Activated B cell treated with CpG ODN at 0.5 μM for 24 hours (primary cell): ENCODE measurements around the gene CLCN2. TPM values are rescaled to one million over a fixed set of nuclear protein-coding genes. Genes with fewer than 3 reads are reported as not detected.
A peak's percentile ranks its signal among the peaks of the same experiment; 100 is the strongest.

Experiments used
- ATAC-seq: fragments of 200-7000 bp; cut with Tn5 transposase; one replicate; pipeline ENCODE4 v1.10.0; 2021; ENCODE audit warnings: low read depth, mild to moderate bottlenecking, moderate library complexity
- CTCF ChIA-PET: fragments of 350-600 bp; sonication (Branson Sonifier 250); formaldehyde crosslinking; loops from one replicate; lab custom pipeline; 2021; ENCODE audit warnings: antibody characterized with exemption; lab: Charles Lee
- POLR2A ChIA-PET: fragments of 350-600 bp; sonication (Branson Sonifier 250); formaldehyde crosslinking; loops from one replicate; lab custom pipeline; 2021; ENCODE audit warnings: antibody characterized with exemption; lab: Charles Lee
- DNase-seq: peaks from one replicate; pipeline ENCODE4 v3.0.0; 2022
- H3K27ac Mint-ChIP-seq: one replicate; pipeline ENCODE4 v1.8.0; 2020; ENCODE audit warnings: mixed read lengths
- H3K27me3 Mint-ChIP-seq: one replicate; pipeline ENCODE4 v1.8.0; 2021; ENCODE audit warnings: mixed read lengths
- H3K36me3 Mint-ChIP-seq: one replicate; pipeline ENCODE4 v1.8.0; 2021; ENCODE audit warnings: low read depth, mixed read lengths
- H3K4me1 Mint-ChIP-seq: one replicate; pipeline ENCODE4 v1.8.0; 2021; ENCODE audit warnings: mixed read lengths
- H3K4me3 Mint-ChIP-seq: one replicate; pipeline ENCODE4 v1.8.0; 2020; ENCODE audit warnings: mild to moderate bottlenecking, mixed read lengths
- H3K9me3 Mint-ChIP-seq: one replicate; pipeline ENCODE4 v1.8.0; 2020; ENCODE audit warnings: mixed read lengths
- CTCF ChIP-seq: fragments of 200-600 bp; IDR thresholded peaks from one replicate; pipeline ENCODE4 v1.8.0; 2022; ENCODE audit warnings: antibody characterized with exemption, mild to moderate bottlenecking
- intact Hi-C: fragments of 100-400 bp; cut with micrococcal nuclease; formaldehyde crosslinking; loops from one replicate; pipeline ENCODE4 v1.15.1; 2024
- total RNA-seq: library from RNA; stranded (reverse); gene quantifications from 2 replicates; pipeline ENCODE4 v1.2.3, GENCODE V29; 2022

CLCN2 gene
- total RNA-seq, 1 donor from 2014 or later, result 3.4 TPM

- Mint-ChIP-seq H3K36me3 (peaks cover 20% of the 10 kb centered on the region), H3K27ac (no peak overlapping the region), H3K9me3 (no peaks in the 10 kb centered on the region), H3K4me3 (no peak overlapping the region), H3K27me3 (peaks cover 5% of the 10 kb centered on the region), H3K4me1 (peaks cover 31% of the 10 kb centered on the region)
- CTCF ChIA-PET, result no interaction called here
- intact Hi-C loops, result no loop called here
- POLR2A ChIA-PET, result interaction anchor here (1.0 kb wide), 1 partner anchor 15 kb away, joined by 3 read pairs; no protein-coding TSS in a partner anchor
- TF ChIP-seq CTCF, result no peak
- DNase-seq (no peak), ATAC-seq (no peak)
Observed at GRCh38 chr3:184339001-184339400, 22.4 kb downstream of the CLCN2 start.

GRCh38 chr3:184338511-184338945, 22.9 kb downstream of the CLCN2 start:
- peaks cover 33% of the 10 kb centered on the region for H3K4me1 Mint-ChIP-seq
- ATAC-seq (no peak), DNase-seq (no peak)
- POLR2A ChIA-PET, result interaction anchor here (1.0 kb wide), 1 partner anchor 15 kb away, joined by 3 read pairs; no protein-coding TSS in a partner anchor
- no peak for TF ChIP-seq CTCF
- CTCF ChIA-PET, result no interaction called here
- H3K27ac Mint-ChIP-seq, result no peak overlapping the region
- peaks cover 25% of the 10 kb centered on the region for H3K36me3 Mint-ChIP-seq
- no peaks in the 10 kb centered on the region for H3K9me3 Mint-ChIP-seq
- intact Hi-C loops, result no loop called here
- H3K4me3 Mint-ChIP-seq, result no peak overlapping the region
- H3K27me3 Mint-ChIP-seq, result peaks cover 5% of the 10 kb centered on the region

- Mint-ChIP-seq H3K4me3 (peak overlapping the region; percentile 4), H3K36me3 (peaks cover 26% of the 10 kb centered on the region), H3K27ac (no peak overlapping the region), H3K9me3 (no peaks in the 10 kb centered on the region), H3K27me3 (peaks cover 5% of the 10 kb centered on the region), H3K4me1 (peaks cover 33% of the 10 kb centered on the region)
- ATAC-seq (no peak), DNase-seq (no peak)
- intact Hi-C loops, result no loop called here
- no peak for TF ChIP-seq CTCF
- ChIA-PET POLR2A (interaction anchor here (0.6 to 1.5 kb wide), 4 partner anchors 16 to 109 kb away, joined by 3 to 5 read pairs (median 3); partner anchors contain the start of gene PSMD2), CTCF (interaction anchor here (1.5 kb wide), 1 partner anchor 15 kb away, joined by 3 read pairs; no protein-coding TSS in a partner anchor)
Observed at GRCh38 chr3:184337981-184338380, 23.4 kb downstream of the CLCN2 start.

DNA sequence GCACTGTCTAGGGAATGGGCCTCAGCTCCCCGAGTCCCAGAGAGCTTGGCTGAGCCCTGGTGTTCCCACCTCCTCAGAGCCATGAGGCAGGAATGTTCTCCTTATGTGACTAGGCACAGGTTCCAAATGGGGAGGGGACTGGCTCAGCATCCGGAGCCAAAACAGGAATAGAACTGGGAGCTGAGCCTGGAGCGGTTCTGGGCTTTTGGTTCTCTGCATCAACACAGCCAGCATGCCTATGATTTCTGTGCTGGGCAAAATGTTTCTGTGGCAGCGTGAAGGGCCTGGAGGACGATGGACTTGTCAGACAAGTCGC, 24.0 kb downstream of the CLCN2 start, which contains the start of gene FAM131A:
Gene FAM131A (plus strand): TSS at position 202 of the 316 bp plus-strand sequence. CDS start 31 bp downstream, at position 233.
- Mint-ChIP-seq H3K27ac (peak within 1 kb of the TSS; percentile 73), H3K9me3 (no peaks in the 10 kb centered on the region), H3K4me1 (peaks cover 33% of the 10 kb centered on the region), H3K4me3 (peak within 1 kb of the TSS; percentile 84), H3K36me3 (peaks cover 29% of the 10 kb centered on the region), H3K27me3 (peaks cover 5% of the 10 kb centered on the region)
- no peak for TF ChIP-seq CTCF
- POLR2A ChIA-PET, result interaction anchor here (0.8 to 1.5 kb wide), 3 partner anchors 24 to 40 kb away, joined by 3 read pairs; partner anchors contain the start of gene PSMD2
- CTCF ChIA-PET, result interaction anchor here (1.5 kb wide), 1 partner anchor 16 kb away, joined by 3 read pairs; no protein-coding TSS in a partner anchor
- ATAC-seq, result no peak
- intact Hi-C loops, result no loop called here
- DNase-seq, result no peak

- ATAC-seq, result peak; percentile 7
- CTCF ChIA-PET, result interaction anchor here (1.5 kb wide), 1 partner anchor 16 kb away, joined by 3 read pairs; no protein-coding TSS in a partner anchor
- Mint-ChIP-seq H3K4me3 (peak overlapping the region; percentile 84), H3K9me3 (no peaks in the 10 kb centered on the region), H3K36me3 (peaks cover 34% of the 10 kb centered on the region), H3K27me3 (peaks cover 5% of the 10 kb centered on the region), H3K4me1 (peaks cover 33% of the 10 kb centered on the region), H3K27ac (peak overlapping the region; percentile 73)
- intact Hi-C loops, result no loop called here
- DNase-seq, result no peak
- POLR2A ChIA-PET, result interaction anchor here (0.9 to 1.5 kb wide), 2 partner anchors 37 to 39 kb away, joined by 3 read pairs; partner anchors contain the start of gene PSMD2
- no peak for TF ChIP-seq CTCF
Observed at GRCh38 chr3:184336547-184337398, 24.6 kb downstream of the CLCN2 start.
